H9 (cell line): ENCODE data around the gene UBR2. TPM values are rescaled to one million over a fixed set of nuclear protein-coding genes. Genes with fewer than 3 reads are reported as not detected.

Source experiments
- DNase-seq: peaks from one replicate; pipeline ENCODE4 v3.0.0-alpha.2; 2017
- H2AFZ ChIP-seq: one replicate; pipeline ENCODE4 v1.6.1; 2013; ENCODE audit warnings: mild to moderate bottlenecking, low read length, control low read depth, moderate library complexity
- H2AK5ac ChIP-seq: 2 replicates; pipeline ENCODE4 v1.6.1; 2013; ENCODE audit warnings: low read length, control low read depth, mixed read lengths; ENCODE audit not compliant: insufficient read length
- H2BK120ac ChIP-seq: one replicate; pipeline ENCODE4 v1.6.1; 2013; ENCODE audit warnings: low read depth, mild to moderate bottlenecking, low read length, control low read depth, inconsistent platforms; ENCODE audit not compliant: poor library complexity, severe bottlenecking
- H2BK12ac ChIP-seq: 2 replicates; pipeline ENCODE4 v1.6.1; 2013; ENCODE audit warnings: low read length, control low read depth, mixed read lengths, low read depth; ENCODE audit not compliant: insufficient read length
- H2BK15ac ChIP-seq: 2 replicates; pipeline ENCODE4 v1.6.1; 2013; ENCODE audit warnings: low read depth, low read length, control low read depth
- H2BK20ac ChIP-seq: one replicate; pipeline ENCODE4 v1.6.1; 2013; ENCODE audit warnings: low read depth, mild to moderate bottlenecking, low read length, control low read depth, inconsistent platforms; ENCODE audit not compliant: poor library complexity, severe bottlenecking
- H2BK5ac ChIP-seq: 2 replicates; pipeline ENCODE4 v1.6.1; 2013; ENCODE audit warnings: low read length, control low read depth, mixed read lengths; ENCODE audit not compliant: insufficient read length
- H3K14ac ChIP-seq: 2 replicates; pipeline ENCODE4 v1.6.1; 2013; ENCODE audit warnings: low read length, control low read depth; ENCODE audit not compliant: insufficient read depth
- H3K18ac ChIP-seq: 2 replicates; pipeline ENCODE4 v1.6.1; 2013; ENCODE audit warnings: low read depth, mild to moderate bottlenecking, mixed read lengths, low read length, control low read depth; ENCODE audit not compliant: insufficient read length
- H3K23ac ChIP-seq: 2 replicates; pipeline ENCODE4 v1.6.1; 2013; ENCODE audit warnings: low read length, control low read depth, mixed read lengths, low read depth; ENCODE audit not compliant: insufficient read length
- H3K23me2 ChIP-seq: 2 replicates; pipeline ENCODE4 v1.6.1; 2013; ENCODE audit warnings: low read depth, mild to moderate bottlenecking, mixed read lengths, low read length, control low read depth; ENCODE audit not compliant: insufficient read length, poor library complexity, severe bottlenecking
- H3K27ac ChIP-seq: 2 replicates; pipeline ENCODE4 v1.5.1; 2013; ENCODE audit warnings: low read length, control low read depth, mixed read lengths, low read depth; ENCODE audit not compliant: insufficient read length
- H3K27me3 ChIP-seq: 2 replicates; pipeline ENCODE4 v1.6.1; 2013; ENCODE audit warnings: low read length, control low read depth, inconsistent platforms; ENCODE audit not compliant: insufficient read depth
- H3K4ac ChIP-seq: 2 replicates; pipeline ENCODE4 v1.6.1; 2013; ENCODE audit warnings: low read depth, mild to moderate bottlenecking, control low read depth, inconsistent platforms, low read length, moderate library complexity
- H3K4me1 ChIP-seq: 2 replicates; pipeline ENCODE4 v1.6.1; 2013; ENCODE audit warnings: low read length, control low read depth, inconsistent platforms; ENCODE audit not compliant: insufficient read depth
- H3K4me2 ChIP-seq: 2 replicates; pipeline ENCODE4 v1.6.1; 2013; ENCODE audit warnings: low read length, control low read depth, mixed read lengths; ENCODE audit not compliant: insufficient read length, insufficient read depth
- H3K56ac ChIP-seq: 2 replicates; pipeline ENCODE4 v1.6.1; 2013; ENCODE audit warnings: low read depth, mild to moderate bottlenecking, mixed read lengths, low read length, control low read depth; ENCODE audit not compliant: insufficient read length
- H3K79me1 ChIP-seq: 2 replicates; pipeline ENCODE4 v1.6.1; 2013; ENCODE audit warnings: low read depth, mild to moderate bottlenecking, moderate library complexity, low read length, control low read depth, inconsistent platforms; ENCODE audit not compliant: insufficient read depth, poor library complexity, severe bottlenecking
- H3K79me2 ChIP-seq: 2 replicates; pipeline ENCODE4 v1.6.1; 2013; ENCODE audit warnings: low read length, control low read depth, inconsistent platforms; ENCODE audit not compliant: insufficient read depth
- H3K9ac ChIP-seq: 2 replicates; pipeline ENCODE4 v1.6.1; 2013; ENCODE audit warnings: low read length, control low read depth, mixed read lengths; ENCODE audit not compliant: insufficient read length; ENCODE audit errors: extremely low read depth
- H3K9me3 ChIP-seq: one replicate; pipeline ENCODE4 v1.6.1; 2013; ENCODE audit warnings: low read depth, low read length, inconsistent platforms; ENCODE audit not compliant: control insufficient read depth
- H3T11ph ChIP-seq: one replicate; pipeline ENCODE4 v1.6.1; 2013; ENCODE audit warnings: mild to moderate bottlenecking, low read length, control low read depth, inconsistent platforms
- H4K20me1 ChIP-seq: one replicate; pipeline ENCODE4 v1.6.1; 2013; ENCODE audit not compliant: control insufficient read depth, insufficient read length, insufficient read depth
- H4K5ac ChIP-seq: 2 replicates; pipeline ENCODE4 v1.6.1; 2013; ENCODE audit warnings: low read depth, mild to moderate bottlenecking, mixed read lengths, low read length, control low read depth; ENCODE audit not compliant: insufficient read length
- H4K8ac ChIP-seq: replicated peaks from 2 replicates; pipeline ENCODE4 v1.6.1; 2013; ENCODE audit warnings: low read length, control low read depth, mixed read lengths, low read depth; ENCODE audit not compliant: insufficient read length
- H4K91ac ChIP-seq: 2 replicates; pipeline ENCODE4 v1.6.1; 2013; ENCODE audit warnings: low read depth, mild to moderate bottlenecking, moderate library complexity, mixed read lengths, low read length, control low read depth; ENCODE audit not compliant: insufficient read length
- H3K27ac Mint-ChIP-seq, 3 experiments: 2 replicates in 2 of 3; 3 replicates in 1 of 3; pipeline ENCODE4 v1.8.0; 2020 to 2021; ENCODE audit warnings: mixed read lengths in 3 of 3, mild to moderate bottlenecking in 1 of 3, moderate library complexity in 1 of 3
- H3K27me3 Mint-ChIP-seq: 2 replicates; pipeline ENCODE4 v1.8.0; 2021; ENCODE audit warnings: low read depth, mild to moderate bottlenecking, moderate library complexity, mixed read lengths
- H3K36me3 Mint-ChIP-seq, 3 experiments: 2 replicates in 2 of 3; 3 replicates in 1 of 3; pipeline ENCODE4 v1.8.0; 2020 to 2021; ENCODE audit warnings: low read depth in 3 of 3, mixed read lengths in 3 of 3; ENCODE audit not compliant: insufficient read depth in 1 of 3
- H3K4me1 Mint-ChIP-seq, 2 experiments: 2 replicates each; pipeline ENCODE4 v1.8.0; 2020; ENCODE audit warnings: mixed read lengths in 2 of 2
- H3K4me3 Mint-ChIP-seq, 2 experiments: 2 replicates in 1 of 2; 3 replicates in 1 of 2; pipeline ENCODE4 v1.8.0; 2020 to 2021; ENCODE audit warnings: mild to moderate bottlenecking in 2 of 2, mixed read lengths in 2 of 2, moderate library complexity in 1 of 2
- H3K9me3 Mint-ChIP-seq, 2 experiments: 2 replicates in 1 of 2; 3 replicates in 1 of 2; pipeline ENCODE4 v1.8.0; 2020; ENCODE audit warnings: mild to moderate bottlenecking in 2 of 2, mixed read lengths in 2 of 2, moderate library complexity in 1 of 2
- CTCF ChIP-seq: fragments of 200-600 bp; sonication (generic); conservative IDR thresholded peaks from 3 replicates; pipeline ENCODE4 v1.8.0; 2021; ENCODE audit warnings: antibody characterized with exemption, mild to moderate bottlenecking
- WGBS: extraction: QIAGEN DNeasy Blood & Tissue Kit; methylation state at CpG from one replicate; pipeline ENCODE4 v1.1.7; 2013; ENCODE audit warnings: missing lambda C conversion rate, low lambda C conversion rate, mixed read lengths; ENCODE audit not compliant: insufficient read length; ENCODE audit errors: extremely low coverage; 5-methylcytosine and 5-hydroxymethylcytosine counted together
- total RNA-seq: library from RNA; stranded (reverse); gene quantifications from 2 replicates; pipeline ENCODE4 v1.2.1, GENCODE V29; 2021

The UBR2 gene
- total RNA-seq, 1 experiment from 2014 or later: 18.7 TPM

DNA sequence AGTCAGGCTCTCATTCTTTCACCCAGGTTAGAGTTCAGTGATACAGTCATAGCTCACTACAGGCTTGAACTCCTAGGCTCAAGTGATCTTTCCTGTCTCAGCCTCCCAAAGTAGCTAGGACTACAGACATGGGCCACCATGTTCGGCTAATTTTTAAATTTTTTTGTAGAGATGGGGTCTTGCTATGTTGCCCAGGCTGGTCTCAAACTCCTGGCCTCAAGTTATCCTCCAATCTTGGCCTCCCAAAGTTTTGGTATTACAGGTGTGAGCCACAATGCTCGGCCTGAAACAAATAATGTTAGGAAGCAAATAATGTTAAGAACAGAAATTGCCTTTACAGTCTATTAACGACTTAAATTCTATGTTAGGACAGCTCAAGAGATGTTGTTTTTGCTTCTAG is 1.8 kb upstream of the UBR2 start:
- Histone ChIP-seq H3K27me3 (no peaks in the 10 kb centered on the region), H2BK120ac (no peak overlapping the region), H2AFZ (no peak overlapping the region), H3K79me1 (no peaks in the 10 kb centered on the region), H3K4me1 (no peaks in the 10 kb centered on the region), H3K23ac (no peak overlapping the region), H2BK12ac (no peak overlapping the region), H3K56ac (no peak overlapping the region), H3K23me2 (peaks cover 10% of the 10 kb centered on the region), H2AK5ac (no peak overlapping the region), H3K4me2 (no peak overlapping the region), H2BK20ac (no peak overlapping the region), H3T11ph (no peak overlapping the region), H3K18ac (no peak overlapping the region), H4K91ac (no peak overlapping the region), H3K4ac (no peak overlapping the region), H2BK15ac (no peak overlapping the region), H3K14ac (no peak overlapping the region), H3K9me3 (no peaks in the 10 kb centered on the region), H4K5ac (no peak overlapping the region), H3K79me2 (peaks cover 5% of the 10 kb centered on the region; the same call in 1 of the 2 replicates), H3K9ac (no peak overlapping the region), H2BK5ac (no peak overlapping the region), H3K27ac (no peak overlapping the region), H4K20me1 (no peaks in the 10 kb centered on the region), H4K8ac (no peak overlapping the region)
- DNase-seq: no peak
- no peaks in the 10 kb centered on the region; a peak in 1 of 5 replicates for H3K9me3 Mint-ChIP-seq
- TF ChIP-seq CTCF: no peak
- H3K4me3 Mint-ChIP-seq: no peak overlapping the region
- H3K4me1 Mint-ChIP-seq: peaks cover 9 to 13% of the 10 kb centered on the region in 2 experiments
- no CpG with 5 or more reads among the region's 3 CpGs for WGBS
- H3K27me3 Mint-ChIP-seq: no peaks in the 10 kb centered on the region
- H3K36me3 Mint-ChIP-seq: peaks cover 0 to 11% (median 4%) of the 10 kb centered on the region in 3 experiments; a peak in 5 of 7 replicates
- H3K27ac Mint-ChIP-seq: no peak overlapping the region
